HEK293 (cell line): ENCODE results near the gene SLC5A10.

Experiments
- GFI1B ChIP-seq: fragments of 450-650 bp; formaldehyde crosslinking; IDR thresholded peaks from 2 replicates; pipeline ENCODE4 v1.5.1; 2016; ENCODE audit warnings: missing biosample characterization, missing genetic modification characterization
- GLI2 ChIP-seq: fragments of 450-650 bp; formaldehyde crosslinking; IDR thresholded peaks from 2 replicates; pipeline ENCODE4; 2017; ENCODE audit warnings: missing biosample characterization, missing genetic modification characterization, low read depth, borderline replicate concordance
- HOXC10 ChIP-seq: sonication (generic); formaldehyde crosslinking; IDR thresholded peaks from 2 replicates; pipeline ENCODE4 v1.8.1; 2023; ENCODE audit warnings: mild to moderate bottlenecking, missing genetic modification reagents
- KLF17 ChIP-seq: fragments of 450-650 bp; formaldehyde crosslinking; IDR thresholded peaks from 2 replicates; pipeline ENCODE4 v1.5.1; 2016; ENCODE audit warnings: missing biosample characterization, missing genetic modification characterization
- KLF7 ChIP-seq: fragments of 450-650 bp; formaldehyde crosslinking; IDR thresholded peaks from 2 replicates; pipeline ENCODE4 v1.5.1; 2016; ENCODE audit warnings: missing biosample characterization, missing genetic modification characterization, borderline replicate concordance
- KLF9 ChIP-seq: fragments of 450-650 bp; formaldehyde crosslinking; IDR thresholded peaks from 2 replicates; pipeline ENCODE4 v1.5.1; 2016; ENCODE audit warnings: missing biosample characterization, missing genetic modification characterization, low read depth
- PATZ1 ChIP-seq: fragments of 450-650 bp; formaldehyde crosslinking; IDR thresholded peaks from 2 replicates; pipeline ENCODE4 v1.5.1; 2016; ENCODE audit warnings: missing biosample characterization, missing genetic modification characterization
- REPIN1 ChIP-seq: fragments of 450-650 bp; formaldehyde crosslinking; IDR thresholded peaks from 2 replicates; pipeline ENCODE4 v1.5.1; 2017; ENCODE audit warnings: missing biosample characterization, missing genetic modification characterization, low read depth
- SP2 ChIP-seq: fragments of 450-650 bp; formaldehyde crosslinking; IDR thresholded peaks from 2 replicates; pipeline ENCODE4 v1.5.1; 2016; ENCODE audit warnings: missing biosample characterization, missing genetic modification characterization
- TCF7L2 ChIP-seq: IDR thresholded peaks from 2 replicates; pipeline ENCODE4 v1.6.1; 2011; ENCODE audit warnings: low read depth, mild to moderate bottlenecking, inconsistent platforms, low read length, moderate library complexity, borderline replicate concordance
- ZBTB10 ChIP-seq: fragments of 450-650 bp; formaldehyde crosslinking; IDR thresholded peaks from 2 replicates; pipeline ENCODE4 v1.5.1; 2016; ENCODE audit warnings: missing biosample characterization, missing genetic modification characterization
- ZBTB17 ChIP-seq: fragments of 450-650 bp; formaldehyde crosslinking; IDR thresholded peaks from 2 replicates; pipeline ENCODE4 v1.5.1; 2016; ENCODE audit warnings: missing biosample characterization, missing genetic modification characterization
- ZBTB49 ChIP-seq: fragments of 450-650 bp; formaldehyde crosslinking; IDR thresholded peaks from 2 replicates; pipeline ENCODE4 v1.5.1; 2016; ENCODE audit warnings: missing biosample characterization, missing genetic modification characterization, low read depth
- ZFP3 ChIP-seq: fragments of 450-650 bp; formaldehyde crosslinking; IDR thresholded peaks from 2 replicates; pipeline ENCODE4 v1.5.1; 2016; ENCODE audit warnings: low read depth, missing biosample characterization, missing genetic modification characterization
- ZFP41 ChIP-seq: fragments of 450-650 bp; formaldehyde crosslinking; IDR thresholded peaks from 2 replicates; pipeline ENCODE4 v1.5.1; 2016; ENCODE audit warnings: missing biosample characterization, missing genetic modification characterization, borderline replicate concordance
- ZNF239 ChIP-seq: fragments of 450-650 bp; formaldehyde crosslinking; IDR thresholded peaks from 2 replicates; pipeline ENCODE4 v1.5.1; 2016; ENCODE audit warnings: missing biosample characterization, missing genetic modification characterization
- ZNF274 ChIP-seq, 2 experiments: fragments of 200-500 bp in 1 of 2; fragments of 450-650 bp in 1 of 2; sonication (Bioruptor generic) in 1 of 2; formaldehyde crosslinking in 1 of 2; IDR thresholded peaks; 2 replicates each; pipeline versions ENCODE4 v1.5.1 to v1.6.1; 2014 to 2016; ENCODE audit warnings: borderline replicate concordance in 1 of 2, inconsistent platforms in 1 of 2, low read length in 1 of 2, missing biosample characterization in 1 of 2, missing genetic modification characterization in 1 of 2
- ZNF423 ChIP-seq: fragments of 450-650 bp; formaldehyde crosslinking; IDR thresholded peaks from 2 replicates; pipeline ENCODE4 v1.5.1; 2016; ENCODE audit warnings: missing biosample characterization, missing genetic modification characterization
- ZNF501 ChIP-seq: fragments of 450-650 bp; formaldehyde crosslinking; IDR thresholded peaks from 2 replicates; pipeline ENCODE4 v1.5.1; 2016; ENCODE audit warnings: missing biosample characterization, missing genetic modification characterization
- ZNF549 ChIP-seq: fragments of 450-650 bp; IDR thresholded peaks from 2 replicates; pipeline ENCODE4 v1.5.1; 2018; ENCODE audit warnings: missing biosample characterization, missing genetic modification characterization, mild to moderate bottlenecking, inconsistent platforms, moderate library complexity
- ZNF561 ChIP-seq: fragments of 450-650 bp; IDR thresholded peaks from 2 replicates; pipeline ENCODE4 v1.5.1; 2018; ENCODE audit warnings: missing biosample characterization, missing genetic modification characterization, borderline replicate concordance
- ZNF585B ChIP-seq: fragments of 450-650 bp; formaldehyde crosslinking; IDR thresholded peaks from 2 replicates; pipeline ENCODE4 v1.5.1; 2016; ENCODE audit warnings: missing biosample characterization, missing genetic modification characterization
- ZNF600 ChIP-seq: fragments of 450-650 bp; formaldehyde crosslinking; IDR thresholded peaks from 2 replicates; pipeline ENCODE4 v1.5.1; 2016; ENCODE audit warnings: missing biosample characterization, missing genetic modification characterization
- ZNF626 ChIP-seq: fragments of 450-650 bp; sonication (Bioruptor Pico); formaldehyde crosslinking; IDR thresholded peaks from 2 replicates; pipeline ENCODE4 v1.5.1; 2018; ENCODE audit warnings: missing biosample characterization, missing genetic modification characterization, inconsistent platforms
- ZNF664 ChIP-seq: fragments of 450-650 bp; formaldehyde crosslinking; IDR thresholded peaks from 2 replicates; pipeline ENCODE4 v1.5.1; 2016; ENCODE audit warnings: missing biosample characterization, missing genetic modification characterization
- ZNF692 ChIP-seq: fragments of 450-650 bp; formaldehyde crosslinking; IDR thresholded peaks from 2 replicates; pipeline ENCODE4 v1.5.1; 2016; ENCODE audit warnings: missing biosample characterization, missing genetic modification characterization
- ZNF76 ChIP-seq: fragments of 450-650 bp; formaldehyde crosslinking; IDR thresholded peaks from 2 replicates; pipeline ENCODE4; 2016; ENCODE audit warnings: low read depth, missing biosample characterization, missing genetic modification characterization, borderline replicate concordance
- TF ChIP-seq, protein P1 (sequence below): fragments of 450-650 bp; formaldehyde crosslinking; IDR thresholded peaks from 2 replicates; pipeline ENCODE4 v1.5.1; 2017; ENCODE audit warnings: missing biosample characterization, missing genetic modification characterization

Gene SLC5A10

DNA sequence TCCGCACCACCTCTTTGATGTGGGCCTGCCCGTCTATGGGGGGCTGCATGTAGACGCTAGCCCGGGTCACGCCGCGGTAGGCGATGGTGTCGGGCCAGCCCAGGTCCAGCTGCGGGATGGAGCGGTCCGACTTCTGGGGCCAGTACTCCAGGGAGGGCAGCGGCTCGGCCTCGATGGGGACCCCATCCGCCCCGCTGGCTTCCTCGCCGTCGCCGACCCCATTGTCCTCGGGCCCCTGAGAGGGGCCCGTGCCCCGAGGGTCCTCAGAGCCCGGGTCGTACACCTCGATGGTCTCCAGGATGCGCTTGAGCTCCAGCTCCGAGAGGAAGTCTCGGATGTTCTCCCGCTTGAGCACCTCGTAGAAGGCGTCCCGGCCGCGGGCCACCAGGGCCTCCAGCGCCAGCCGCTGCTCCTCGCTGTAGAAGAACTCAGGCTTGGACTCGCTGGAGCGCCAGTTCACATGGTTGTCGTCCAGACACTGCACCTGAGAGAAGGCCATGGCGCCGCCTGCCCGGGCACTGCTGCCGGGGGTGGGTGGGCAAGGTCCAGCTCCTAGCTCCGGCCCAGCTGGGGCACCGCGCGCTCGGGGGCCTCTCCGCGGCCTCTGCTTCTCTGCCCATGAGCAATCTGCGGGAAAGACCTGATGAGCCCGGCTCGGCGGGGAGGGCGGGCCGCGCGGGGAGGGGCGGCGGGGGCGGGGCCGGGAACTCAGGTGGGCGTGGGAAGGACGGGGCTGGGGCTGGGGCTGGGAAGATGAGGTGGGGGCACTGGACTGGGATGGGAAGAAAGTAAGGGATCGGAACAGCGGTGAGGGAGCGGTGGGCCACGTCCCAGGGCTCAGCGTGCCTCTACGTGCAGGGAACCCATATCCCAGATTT is 51.8 kb downstream of the SLC5A10 start (continued):
- TF ChIP-seq ZNF501 (tag by site-specific recombination) (0 out of 2 replicates have a peak, but pooled peaks have one; percentile 21), ZNF561 (tag by site-specific recombination) (no peak), GLI2 (tag by site-specific recombination) (no peak), ZBTB49 (no peak), ZNF692 (tag by site-specific recombination) (no peak), ZNF626 (tag by site-specific recombination) (no peak), ZNF274 (IDR thresholded peaks at IDR 0.05; ENCODE audit: low read length) (no peak), ZNF274 (tag by site-specific recombination; IDR thresholded peaks at IDR 0.05; ENCODE audit: borderline replicate concordance) (no peak), ZNF76 (tag by site-specific recombination) (peak; percentile 52; the same call in 1 of the 2 replicates), ZBTB10 (tag by site-specific recombination) (peak; percentile 11; the same call in 1 of the 2 replicates), TCF7L2 (no peak), KLF9 (tag by site-specific recombination) (peak; percentile 82; the same call in 1 of the 2 replicates), ZNF549 (no peak), GFI1B (tag by site-specific recombination) (no peak), SP2 (tag by site-specific recombination) (0 out of 2 replicates have a peak, but pooled peaks have one; percentile 19), ZBTB17 (tag by site-specific recombination) (0 out of 2 replicates have a peak, but pooled peaks have one; percentile 20), ZNF239 (tag by site-specific recombination) (no peak), ZFP41 (tag by site-specific recombination) (no peak), HOXC10 (CRISPR knock-in tag) (no peak), ZNF585B (tag by site-specific recombination) (no peak), REPIN1 (tag by site-specific recombination) (no peak), KLF17 (tag by site-specific recombination) (0 out of 2 replicates have a peak, but pooled peaks have one; percentile 47), PATZ1 (tag by site-specific recombination) (peak; percentile 16), ZNF664 (tag by site-specific recombination) (no peak), ZNF600 (tag by site-specific recombination) (no peak), KLF7 (tag by site-specific recombination) (no peak), ZNF423 (tag by site-specific recombination) (no peak), ZFP3 (tag by site-specific recombination) (no peak)
- TF ChIP-seq, protein P1, sequence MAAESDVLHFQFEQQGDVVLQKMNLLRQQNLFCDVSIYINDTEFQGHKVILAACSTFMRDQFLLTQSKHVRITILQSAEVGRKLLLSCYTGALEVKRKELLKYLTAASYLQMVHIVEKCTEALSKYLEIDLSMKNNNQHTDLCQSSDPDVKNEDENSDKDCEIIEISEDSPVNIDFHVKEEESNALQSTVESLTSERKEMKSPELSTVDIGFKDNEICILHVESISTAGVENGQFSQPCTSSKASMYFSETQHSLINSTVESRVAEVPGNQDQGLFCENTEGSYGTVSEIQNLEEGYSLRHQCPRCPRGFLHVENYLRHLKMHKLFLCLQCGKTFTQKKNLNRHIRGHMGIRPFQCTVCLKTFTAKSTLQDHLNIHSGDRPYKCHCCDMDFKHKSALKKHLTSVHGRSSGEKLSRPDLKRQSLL (tag by site-specific recombination) = peak; percentile 92
